Neuronal stem cell (in vitro differentiated cells): ENCODE measurements around the gene ATAD5.

Experiments used
- DNase-seq: peaks from one replicate; pipeline ENCODE4 v3.0.0-alpha.2; 2013; ENCODE audit warnings: low spot score
- H2AFZ ChIP-seq: one replicate; pipeline ENCODE4 v1.6.1; 2013; ENCODE audit warnings: mild to moderate bottlenecking, low read length, inconsistent platforms
- H2AK5ac ChIP-seq: 2 replicates; pipeline ENCODE4 v1.6.1; 2013; ENCODE audit warnings: low read depth, mild to moderate bottlenecking, inconsistent platforms, low read length, moderate library complexity, mixed read lengths
- H2BK120ac ChIP-seq: 2 replicates; pipeline ENCODE4 v1.6.1; 2013; ENCODE audit warnings: low read depth, mild to moderate bottlenecking, inconsistent platforms, low read length, moderate library complexity, mixed read lengths
- H2BK12ac ChIP-seq: one replicate; pipeline ENCODE4 v1.6.1; 2013; ENCODE audit warnings: low read length, inconsistent platforms
- H2BK15ac ChIP-seq: 2 replicates; pipeline ENCODE4 v1.6.1; 2013; ENCODE audit warnings: mild to moderate bottlenecking, low read length, inconsistent platforms, mixed read lengths
- H2BK5ac ChIP-seq: one replicate; pipeline ENCODE4 v1.6.1; 2013; ENCODE audit warnings: inconsistent platforms, mild to moderate bottlenecking, low read length, moderate library complexity
- H3K14ac ChIP-seq: one replicate; pipeline ENCODE4 v1.6.1; 2013; ENCODE audit warnings: low read length, inconsistent platforms
- H3K18ac ChIP-seq: 2 replicates; pipeline ENCODE4 v1.6.1; 2013; ENCODE audit warnings: low read length, inconsistent platforms
- H3K23ac ChIP-seq: 2 replicates; pipeline ENCODE4 v1.6.1; 2013; ENCODE audit warnings: low read depth, mild to moderate bottlenecking, mixed read lengths, low read length, inconsistent platforms; ENCODE audit not compliant: poor library complexity
- H3K27ac ChIP-seq: replicated peaks from 3 replicates; pipeline ENCODE4 v1.5.1; 2013; ENCODE audit warnings: low read length, inconsistent platforms
- H3K27me3 ChIP-seq, 3 experiments: 2 replicates each; pipeline ENCODE4 v1.6.1; 2013; ENCODE audit warnings: low read length in 3 of 3, mild to moderate bottlenecking in 2 of 3, inconsistent platforms in 1 of 3, low read depth in 1 of 3, mixed read lengths in 1 of 3, moderate library complexity in 1 of 3; ENCODE audit not compliant: control insufficient read depth in 3 of 3, insufficient read depth in 3 of 3
- H3K36me3 ChIP-seq, 2 donors: replicated peaks in 1 of 2; 2 replicates each; pipeline ENCODE4 v1.6.1; 2013; ENCODE audit warnings: low read length in 2 of 2; ENCODE audit not compliant: control insufficient read depth in 2 of 2, insufficient read depth in 2 of 2
- H3K4ac ChIP-seq: 2 replicates; pipeline ENCODE4 v1.6.1; 2013; ENCODE audit warnings: inconsistent platforms, mild to moderate bottlenecking, low read length, moderate library complexity
- H3K4me1 ChIP-seq, 2 donors: 1 replicate in 1 of 2; 2 replicates in 1 of 2; pipeline ENCODE4 v1.6.1; 2013; ENCODE audit warnings: low read length in 2 of 2, low read depth in 1 of 2; ENCODE audit not compliant: control insufficient read depth in 2 of 2, insufficient read depth in 1 of 2
- H3K4me2 ChIP-seq: one replicate; pipeline ENCODE4 v1.6.1; 2013; ENCODE audit warnings: mild to moderate bottlenecking, low read length, inconsistent platforms; ENCODE audit not compliant: insufficient read depth, poor library complexity, severe bottlenecking
- H3K4me3 ChIP-seq, 2 donors: 2 replicates each; pipeline ENCODE4 v1.5.1; 2013; ENCODE audit warnings: low read length in 2 of 2, mild to moderate bottlenecking in 2 of 2, inconsistent platforms in 1 of 2, moderate library complexity in 1 of 2
- H3K79me1 ChIP-seq: one replicate; pipeline ENCODE4 v1.6.1; 2013; ENCODE audit warnings: low read depth, mild to moderate bottlenecking, inconsistent platforms, low read length, moderate library complexity
- H3K9ac ChIP-seq: one replicate; pipeline ENCODE4 v1.6.1; 2013; ENCODE audit warnings: mild to moderate bottlenecking, low read depth, low read length, inconsistent platforms; ENCODE audit not compliant: poor library complexity
- H3K9me3 ChIP-seq, 2 donors: replicated peaks in 1 of 2; 2 replicates each; pipeline versions ENCODE3 to v1.6.1; 2013; ENCODE audit warnings: low read length in 2 of 2, mild to moderate bottlenecking in 2 of 2, inconsistent platforms in 1 of 2, low read depth in 1 of 2, mixed read lengths in 1 of 2, moderate library complexity in 1 of 2; ENCODE audit not compliant: control insufficient read depth in 2 of 2, insufficient read depth in 1 of 2
- H4K8ac ChIP-seq: one replicate; pipeline ENCODE4 v1.6.1; 2013; ENCODE audit warnings: low read depth, mild to moderate bottlenecking, inconsistent platforms, low read length, moderate library complexity
- H4K91ac ChIP-seq: one replicate; pipeline ENCODE4 v1.6.1; 2013; ENCODE audit warnings: low read length, low read depth, mild to moderate bottlenecking, inconsistent platforms; ENCODE audit not compliant: poor library complexity
- WGBS, 2 donors: extraction: QIAGEN DNeasy Blood & Tissue Kit; methylation state at CpG; one replicate each; pipeline ENCODE4 v1.1.7; 2013; ENCODE audit warnings: missing lambda C conversion rate in 2 of 2, mixed read lengths in 1 of 2; ENCODE audit not compliant: insufficient read length in 2 of 2, insufficient replicate concordance in 1 of 2; ENCODE audit errors: extremely low coverage in 2 of 2; 5-methylcytosine and 5-hydroxymethylcytosine counted together

Gene ATAD5

DNA sequence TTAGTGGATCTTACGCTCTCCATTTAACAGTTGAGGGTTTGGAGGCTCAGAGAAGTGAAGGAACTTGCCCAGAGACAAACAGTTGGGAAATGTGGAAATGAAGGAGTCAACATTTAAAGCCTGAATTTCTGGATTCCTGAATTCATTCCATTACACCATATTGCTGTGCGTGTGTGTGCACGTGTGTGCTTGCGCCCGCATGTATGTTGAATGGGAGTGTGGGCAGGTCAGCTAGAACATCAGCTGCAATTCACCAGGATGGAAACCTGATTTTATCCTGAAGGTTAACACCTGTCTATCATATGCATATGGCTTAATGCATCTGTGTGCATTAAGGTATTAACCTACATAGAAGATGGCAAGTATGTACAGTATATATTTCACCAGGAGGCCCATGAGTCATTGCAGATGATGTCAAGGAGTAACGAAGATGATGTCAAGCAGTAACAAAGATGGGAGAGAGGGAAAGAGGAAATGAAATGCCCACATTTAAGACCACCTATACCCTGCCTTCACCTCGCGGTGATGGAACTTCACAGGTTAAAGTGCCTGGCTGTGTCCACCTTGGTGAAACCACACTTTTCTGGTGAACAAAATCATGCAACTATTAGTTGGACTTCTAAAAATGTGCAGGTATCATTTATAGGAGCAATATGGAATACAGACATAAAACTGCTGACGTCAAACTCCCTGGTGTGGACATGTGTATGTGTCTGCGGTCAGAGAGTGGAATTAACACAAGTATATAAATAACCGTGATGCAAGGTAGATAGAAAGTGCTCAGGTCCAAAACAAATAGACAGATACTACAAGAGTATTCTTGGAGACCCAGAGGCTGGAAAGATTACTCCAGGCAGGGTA is 89.1 kb downstream of the ATAD5 start:
- Histone ChIP-seq H3K4me3 (no peak overlapping the region), H2BK15ac (no peak overlapping the region), H3K23ac (no peak overlapping the region), H3K27ac (no peak overlapping the region), H4K91ac (no peak overlapping the region), H3K4me1 (peaks cover 4 to 5% of the 10 kb centered on the region in 2 donors), H3K9ac (no peak overlapping the region), H3K9me3 (peaks cover 0 to 2% of the 10 kb centered on the region in 2 donors), H3K4ac (no peak overlapping the region), H3K4me2 (no peak overlapping the region), H2AK5ac (no peak overlapping the region), H2AFZ (peak overlapping the region; percentile 68), H2BK5ac (no peak overlapping the region), H3K27me3 (peaks cover 9 to 50% (median 32%) of the 10 kb centered on the region in 3 experiments), H3K14ac (no peak overlapping the region), H4K8ac (no peak overlapping the region), H2BK120ac (no peak overlapping the region), H3K18ac (peak overlapping the region; percentile 24), H3K36me3 (no peaks in the 10 kb centered on the region), H2BK12ac (no peak overlapping the region), H3K79me1 (no peaks in the 10 kb centered on the region)
- no peak for DNase-seq
- WGBS, 2 donors = no CpG with 5 or more reads among the region's 11 CpGs

DNA sequence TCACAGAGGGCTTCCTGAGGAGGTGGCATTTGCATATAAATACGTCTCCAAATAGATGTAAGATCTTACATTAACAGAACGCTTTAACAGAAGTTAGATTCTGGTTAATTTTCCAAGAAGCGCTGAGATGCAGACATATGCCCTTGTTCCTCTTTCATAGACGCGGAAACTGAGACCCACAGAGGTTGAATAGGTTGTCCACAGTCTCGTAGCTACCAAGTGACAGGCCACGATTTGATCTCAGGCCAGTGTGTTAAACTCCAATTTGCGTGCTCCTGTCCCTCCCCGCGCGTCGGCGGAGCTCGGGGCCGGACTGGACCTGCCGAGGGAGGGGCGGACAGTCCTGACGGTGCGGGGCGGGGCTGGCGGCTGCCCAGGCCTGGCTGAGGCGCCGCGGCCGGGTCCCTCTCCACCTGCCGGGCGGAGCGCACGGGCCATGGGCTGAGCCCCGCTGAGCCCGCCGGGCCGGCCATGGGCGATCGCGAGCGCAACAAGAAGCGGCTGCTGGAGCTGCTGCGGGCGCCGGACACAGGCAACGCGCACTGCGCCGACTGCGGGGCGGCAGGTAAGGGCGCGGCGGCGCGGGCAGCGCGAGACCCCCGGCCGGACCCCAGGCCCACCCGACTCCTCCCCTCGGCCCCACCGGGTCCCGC is 89.9 kb downstream of the ATAD5 start, which contains the start of gene ADAP2:
ADAP2 (plus strand) TSS at position 402 of the 653 bp plus-strand sequence; CDS start at position 472, 70 bp downstream.
- no CpG with 5 or more reads among the region's 60 CpGs for WGBS, 2 donors
- Histone ChIP-seq H3K18ac (peak within 1 kb of the TSS; percentile 88), H2AK5ac (no peak within 1 kb of the TSS), H3K27ac (no peak within 1 kb of the TSS), H2BK120ac (no peak within 1 kb of the TSS), H3K4me3 (peak within 1 kb of the TSS; percentile 26 to 80), H2AFZ (peak within 1 kb of the TSS; percentile 89), H3K9me3 (peaks cover 0 to 2% of the 10 kb centered on the region in 2 donors), H3K27me3 (peaks cover 9 to 58% (median 32%) of the 10 kb centered on the region in 3 experiments), H3K4ac (no peak within 1 kb of the TSS), H4K91ac (no peak within 1 kb of the TSS), H2BK15ac (peak within 1 kb of the TSS; percentile 49), H3K23ac (peak within 1 kb of the TSS; percentile 78), H3K14ac (peak within 1 kb of the TSS; percentile 60), H2BK5ac (peak within 1 kb of the TSS; percentile 84), H2BK12ac (no peak within 1 kb of the TSS), H3K4me1 (peaks cover 4 to 5% of the 10 kb centered on the region in 2 donors), H3K79me1 (no peaks in the 10 kb centered on the region), H3K9ac (peak within 1 kb of the TSS; percentile 74), H3K4me2 (peak within 1 kb of the TSS; percentile 82), H3K36me3 (no peaks in the 10 kb centered on the region), H4K8ac (peak within 1 kb of the TSS; percentile 88)
- DNase-seq = no peak

DNA sequence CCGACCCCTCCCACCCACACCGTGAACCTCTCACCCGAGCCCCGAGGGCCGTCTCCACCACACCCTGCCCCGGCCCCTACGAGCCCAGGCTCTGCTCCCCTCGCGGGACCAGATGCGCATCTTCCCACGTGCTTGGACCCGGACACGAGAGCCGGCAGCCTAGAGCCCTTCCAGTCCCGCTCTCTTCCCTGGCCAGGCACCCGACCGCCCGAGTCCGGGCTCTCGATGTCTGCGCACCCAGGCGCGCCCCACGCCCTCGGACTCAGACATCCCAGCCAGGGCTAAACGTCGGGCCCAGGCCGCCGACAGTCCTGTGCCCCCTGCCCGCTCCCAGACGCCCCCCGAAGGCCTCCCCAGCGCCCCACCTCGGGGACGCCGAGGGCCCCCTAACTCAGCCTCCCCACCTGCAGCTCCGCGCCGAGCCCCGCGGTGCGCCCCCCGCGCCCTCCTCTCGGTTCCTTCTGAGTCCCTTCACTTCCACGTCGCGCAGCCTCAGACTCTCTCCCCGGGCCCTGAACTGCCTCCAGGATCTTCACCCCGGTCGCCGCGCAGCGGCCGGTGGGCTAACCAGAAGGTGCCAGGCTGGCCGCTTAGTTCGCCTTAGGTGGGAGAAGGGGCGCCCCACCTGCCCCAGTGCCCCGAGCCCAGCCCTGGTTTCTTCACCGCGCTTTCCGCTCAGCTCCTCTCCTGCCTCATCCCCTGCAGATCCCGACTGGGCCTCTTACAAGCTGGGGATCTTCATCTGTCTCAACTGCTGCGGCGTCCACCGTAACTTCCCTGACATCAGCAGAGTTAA is 90.7 kb downstream of the ATAD5 start:
- Histone ChIP-seq H3K27me3 (peaks cover 9 to 61% (median 32%) of the 10 kb centered on the region in 3 experiments), H2AK5ac (no peak overlapping the region)

More for the DNA sequence above, 90.7 kb downstream of the ATAD5 start:
- no peak for DNase-seq
- H3K23ac ChIP-seq = peak overlapping the region; percentile 60
- H3K79me1 ChIP-seq = no peaks in the 10 kb centered on the region
- H3K18ac ChIP-seq = peak overlapping the region; percentile 88
- H2AFZ ChIP-seq = peak overlapping the region; percentile 89
- no peak overlapping the region for H2BK12ac ChIP-seq
- peak overlapping the region; percentile 84 for H2BK5ac ChIP-seq
- H4K8ac ChIP-seq = no peak overlapping the region
- peak overlapping the region; percentile 26 to 80 for H3K4me3 ChIP-seq
- H3K9ac ChIP-seq = no peak overlapping the region
- H3K4ac ChIP-seq = no peak overlapping the region
- H3K4me1 ChIP-seq = peaks cover 4 to 5% of the 10 kb centered on the region in 2 donors
- H3K9me3 ChIP-seq = peaks cover 0 to 2% of the 10 kb centered on the region in 2 donors
- no peaks in the 10 kb centered on the region for H3K36me3 ChIP-seq
- H3K4me2 ChIP-seq = peak overlapping the region; percentile 82
- H3K27ac ChIP-seq = no peak overlapping the region
- H2BK15ac ChIP-seq = peak overlapping the region; percentile 49
- H4K91ac ChIP-seq = no peak overlapping the region
- H3K14ac ChIP-seq = peak overlapping the region; percentile 28
- H2BK120ac ChIP-seq = no peak overlapping the region
- no CpG with 5 or more reads among the region's 66 CpGs for WGBS, 2 donors
